NCI-H526 (cell line): ENCODE data around the gene KCNG2.

ENCODE experiments used
- DNase-seq, 2 experiments: peaks; one replicate each; lab custom pipeline; 2025; lab: John Stamatoyannopoulos, UW

Gene KCNG2

DNA sequence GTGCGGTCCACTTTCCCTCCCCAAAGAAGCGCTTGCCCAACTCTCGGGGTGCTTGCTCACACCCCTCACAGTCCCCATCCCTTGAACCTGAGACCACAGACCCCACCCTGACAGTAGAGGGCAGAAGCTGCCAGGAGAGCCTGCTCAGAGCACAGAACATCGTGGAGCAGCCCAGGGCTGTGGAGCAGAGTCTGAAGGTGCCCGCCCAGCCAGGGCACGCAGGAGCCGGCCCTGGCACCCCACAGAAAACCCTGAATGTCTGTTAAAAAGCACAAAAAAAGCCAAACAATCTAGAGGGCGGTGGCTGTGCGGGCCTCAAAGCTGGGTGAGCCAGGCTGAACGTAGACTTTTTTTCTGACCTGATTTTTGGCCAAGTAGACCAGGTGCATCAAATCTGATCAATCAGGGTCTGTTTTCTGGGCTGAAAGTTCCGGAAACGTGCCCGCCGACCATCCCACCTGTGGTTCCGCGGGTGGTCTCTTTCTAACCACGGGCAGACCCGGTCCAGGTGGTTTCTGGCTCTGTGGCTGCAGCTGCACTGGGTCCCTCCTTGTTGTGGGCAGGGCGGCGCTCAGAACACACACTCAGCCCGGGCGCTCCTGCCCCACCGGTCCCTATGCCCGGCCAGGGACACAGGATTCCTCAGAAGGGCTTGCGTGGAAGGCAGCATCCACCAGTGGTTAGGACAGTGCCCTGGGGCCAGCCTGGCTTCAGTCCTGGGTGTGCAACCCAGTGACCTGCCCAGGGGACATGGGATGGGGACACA, 87.4 kb downstream of the KCNG2 start:
- no peak for DNase-seq

GRCh38 chr18:79887181-79888000, 89.7 kb downstream of the KCNG2 start:
- no peak for DNase-seq

- no peak for DNase-seq
Measured at GRCh38 chr18:79888016-79888415, 90.3 kb downstream of the KCNG2 start.

- DNase-seq, result no peak
Measured at GRCh38 chr18:79889569-79889968, 91.8 kb downstream of the KCNG2 start.

DNA sequence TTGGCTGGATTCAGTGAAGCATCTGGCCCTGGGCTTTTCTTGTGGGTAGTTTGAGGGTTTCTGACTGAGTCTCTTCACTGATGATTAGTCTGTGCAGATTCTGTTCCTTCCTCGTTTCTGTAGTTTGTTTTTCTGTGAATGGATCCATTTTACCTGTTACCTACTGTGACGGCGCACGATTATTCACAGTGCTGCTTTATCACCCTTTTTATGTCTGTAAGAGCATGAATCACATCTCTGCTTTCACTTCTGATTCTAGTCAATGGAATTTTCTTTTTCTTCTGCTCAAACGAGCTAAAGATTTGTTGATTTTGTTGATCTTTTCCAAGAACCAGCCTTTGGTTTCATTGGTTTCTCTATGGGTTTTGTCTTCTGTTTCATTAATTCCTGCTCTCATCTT, 92.9 kb downstream of the KCNG2 start:
- DNase-seq, result no peak

GRCh38 chr18:79896738-79897137, 99.0 kb downstream of the KCNG2 start:
- DNase-seq, result no peak

DNA sequence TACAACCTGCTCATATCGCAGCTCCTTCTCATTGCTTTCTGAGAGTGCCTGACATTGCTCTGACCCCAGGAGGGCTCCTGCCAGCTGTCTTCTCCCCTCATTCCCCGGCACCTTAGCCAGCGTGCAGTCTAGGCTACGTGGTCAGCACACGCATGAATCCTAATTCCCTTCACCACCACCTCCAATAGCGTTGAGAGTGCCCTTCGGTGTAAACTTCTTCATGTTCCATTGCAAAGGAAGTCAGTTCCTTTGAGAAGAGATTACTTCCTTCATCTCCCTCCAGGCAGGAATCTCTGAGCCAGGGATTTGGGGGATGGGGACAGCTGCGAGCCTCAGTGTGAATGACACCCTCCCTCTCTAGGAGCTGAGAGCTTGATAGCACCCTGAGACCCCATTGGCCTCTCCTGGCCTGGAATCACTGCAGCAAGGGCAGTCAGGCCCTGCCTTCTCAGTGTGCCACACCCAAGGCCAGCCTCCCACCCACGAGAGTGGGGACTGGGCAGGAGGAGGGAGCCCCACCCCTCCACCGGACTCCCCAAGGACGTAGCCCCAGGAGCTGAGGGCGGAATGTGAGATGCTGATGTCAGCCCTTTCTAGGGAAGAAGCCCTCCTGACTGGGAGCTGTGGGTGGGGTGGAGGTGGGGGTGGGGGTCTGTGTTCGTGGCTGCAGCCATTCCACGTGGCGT, 100.3 kb downstream of the KCNG2 start:
- no peak for DNase-seq

- DNase-seq, result no peak
Measured at GRCh38 chr18:79898952-79899608, 101.3 kb downstream of the KCNG2 start.

GRCh38 chr18:79899609-79900445, 102.1 kb downstream of the KCNG2 start:
- DNase-seq, result no peak

- DNase-seq, result no peak
Measured at GRCh38 chr18:79900610-79901570, 103.2 kb downstream of the KCNG2 start.

DNA sequence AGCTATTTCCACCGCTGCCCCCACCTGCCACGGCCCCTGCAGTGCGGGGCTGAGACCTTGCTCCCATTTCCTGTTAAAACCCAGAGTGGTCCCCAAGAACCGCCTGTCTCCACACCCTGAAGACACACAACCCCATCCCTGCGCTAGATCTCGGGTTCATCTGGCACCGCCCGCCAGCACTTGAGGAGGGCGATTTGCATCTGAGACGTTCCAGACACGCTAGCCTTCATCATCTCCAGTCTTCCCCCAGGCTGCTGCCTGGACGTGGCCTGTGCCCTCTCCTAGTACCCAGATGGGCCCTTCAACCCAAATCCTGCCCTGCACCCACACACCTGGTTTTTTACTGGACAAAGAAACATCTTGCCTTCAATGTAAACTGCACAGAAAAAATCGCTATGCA, 103.9 kb downstream of the KCNG2 start:
- no peak for DNase-seq

GRCh38 chr18:79902075-79902474, 104.3 kb downstream of the KCNG2 start:
- DNase-seq, result no peak

DNA sequence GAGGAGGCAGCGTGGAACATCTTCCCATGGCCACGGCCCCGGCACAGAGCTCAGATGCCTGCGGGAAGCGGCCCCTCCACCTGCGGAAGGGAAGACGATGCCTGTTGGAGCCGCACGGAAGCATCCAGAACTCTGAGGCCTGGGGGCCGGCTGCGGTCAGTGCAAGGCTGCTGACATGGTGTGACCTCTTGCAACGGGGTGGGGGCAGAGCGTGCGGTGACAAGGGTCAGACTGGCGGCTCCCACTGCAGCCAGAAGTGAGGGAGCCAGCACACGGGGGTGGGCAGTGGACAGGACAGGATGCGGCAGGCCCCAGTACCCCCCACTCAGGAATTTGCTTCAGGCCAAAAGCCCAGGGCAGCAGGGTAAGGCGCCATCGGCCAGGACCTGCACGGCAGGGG, 104.9 kb downstream of the KCNG2 start:
- no peak for DNase-seq

DNA sequence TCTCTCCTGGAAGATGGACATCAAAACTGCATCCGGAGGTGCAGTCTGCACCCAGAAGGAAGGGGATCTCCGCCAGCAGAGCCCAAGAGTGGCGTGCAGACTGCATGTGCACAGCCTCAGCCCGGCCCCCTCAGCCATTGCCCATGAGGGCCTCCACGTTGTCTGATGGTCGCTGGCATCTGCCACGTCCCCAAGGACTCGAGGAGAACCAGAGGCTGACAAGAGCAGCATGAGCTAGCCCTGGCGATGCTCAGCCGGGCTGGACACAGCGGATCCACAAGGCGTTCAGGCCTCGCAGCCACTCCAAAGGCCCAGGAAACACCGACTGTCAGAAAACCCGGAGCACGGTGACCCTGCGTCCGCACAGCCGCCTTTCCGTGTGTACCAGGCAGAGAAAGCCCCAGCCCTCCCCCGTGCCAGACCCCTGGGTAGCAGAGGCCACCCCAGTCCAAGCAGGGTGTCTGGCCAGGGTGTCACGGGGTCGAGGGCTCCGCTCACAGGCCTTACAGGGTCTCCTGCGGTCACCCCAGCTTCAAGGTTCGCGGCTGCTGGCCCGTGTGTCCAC, 105.4 kb downstream of the KCNG2 start:
- DNase-seq, result no peak

GRCh38 chr18:79903787-79904356, 106.1 kb downstream of the KCNG2 start:
- DNase-seq, result no peak

GRCh38 chr18:79904357-79905147, 106.8 kb downstream of the KCNG2 start:
- DNase-seq, result no peak

DNA sequence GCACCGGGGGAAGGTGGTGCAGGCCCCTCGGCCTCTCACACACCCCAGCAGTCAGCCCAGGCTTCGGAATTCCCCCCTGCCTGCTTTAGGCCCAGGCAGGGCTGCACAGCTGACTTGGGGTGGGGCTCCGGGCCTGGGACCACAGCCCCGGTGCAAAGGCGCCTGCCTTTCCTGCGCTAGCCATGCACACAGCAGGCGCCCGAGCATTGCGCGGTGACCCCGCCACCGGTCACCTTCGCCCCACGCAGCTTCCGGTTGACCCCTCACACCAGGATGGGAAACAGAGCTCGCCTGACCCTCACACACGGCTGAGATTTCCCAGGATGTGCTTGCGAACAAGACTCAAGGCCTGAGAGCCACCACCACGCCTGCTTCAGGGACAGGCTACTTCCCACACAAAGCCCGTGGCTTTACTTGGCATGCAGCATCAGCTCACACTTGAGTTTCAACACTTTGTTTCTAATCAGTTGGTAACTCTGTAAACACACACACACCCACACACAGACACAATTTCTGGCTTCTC, 107.7 kb downstream of the KCNG2 start:
- no peak for DNase-seq

DNA sequence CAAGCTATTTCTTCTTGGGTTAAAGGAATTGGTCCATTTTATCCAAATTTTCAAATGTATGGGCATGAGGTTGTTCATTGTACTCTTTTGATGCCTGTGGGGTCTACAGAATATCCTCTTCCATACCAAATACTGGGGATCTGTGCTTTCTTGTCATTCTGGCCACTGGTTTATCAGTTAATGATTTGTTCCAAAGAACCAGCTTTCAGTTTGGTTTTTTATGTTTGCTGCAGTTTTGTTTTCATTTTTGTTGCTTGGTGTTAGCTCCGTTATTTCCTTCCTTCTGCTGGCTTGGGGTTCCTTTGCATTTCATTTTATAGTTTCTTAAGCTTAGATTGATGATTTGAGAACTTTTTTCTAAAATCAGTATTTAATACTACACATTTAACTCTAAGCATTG, 108.3 kb downstream of the KCNG2 start:
- DNase-seq, result no peak
